ENCODE measurements around the gene OR4C6. TPM values are rescaled to one million over a fixed set of nuclear protein-coding genes. Genes with fewer than 3 reads are reported as not detected.

The OR4C6 gene
- total RNA-seq = not detected
- long read RNA-seq = 0 reads

GRCh38 chr11:55661901-55662300 is at the start of gene OR4C6:
Gene OR4C6, plus strand, starts transcription at chr11:55662201. Its CDS starts 2,966 bp downstream, at chr11:55665167.
- H3K27ac ChIP-seq = no peak within 1 kb of the TSS
- no peak for ATAC-seq
- no peak for DNase-seq
- H3K4me1 ChIP-seq = no peaks in the 10 kb centered on the region
- no peaks in the 10 kb centered on the region for H3K27me3 ChIP-seq (ENCODE audit: low read depth)
- H3K36me3 ChIP-seq = no peaks in the 10 kb centered on the region
- intact Hi-C loops (cut with DNase I) = no loop called here
- no peak within 1 kb of the TSS for H3K4me3 ChIP-seq
- H3K9me3 ChIP-seq = no peaks in the 10 kb centered on the region
- TF ChIP-seq, protein P1, sequence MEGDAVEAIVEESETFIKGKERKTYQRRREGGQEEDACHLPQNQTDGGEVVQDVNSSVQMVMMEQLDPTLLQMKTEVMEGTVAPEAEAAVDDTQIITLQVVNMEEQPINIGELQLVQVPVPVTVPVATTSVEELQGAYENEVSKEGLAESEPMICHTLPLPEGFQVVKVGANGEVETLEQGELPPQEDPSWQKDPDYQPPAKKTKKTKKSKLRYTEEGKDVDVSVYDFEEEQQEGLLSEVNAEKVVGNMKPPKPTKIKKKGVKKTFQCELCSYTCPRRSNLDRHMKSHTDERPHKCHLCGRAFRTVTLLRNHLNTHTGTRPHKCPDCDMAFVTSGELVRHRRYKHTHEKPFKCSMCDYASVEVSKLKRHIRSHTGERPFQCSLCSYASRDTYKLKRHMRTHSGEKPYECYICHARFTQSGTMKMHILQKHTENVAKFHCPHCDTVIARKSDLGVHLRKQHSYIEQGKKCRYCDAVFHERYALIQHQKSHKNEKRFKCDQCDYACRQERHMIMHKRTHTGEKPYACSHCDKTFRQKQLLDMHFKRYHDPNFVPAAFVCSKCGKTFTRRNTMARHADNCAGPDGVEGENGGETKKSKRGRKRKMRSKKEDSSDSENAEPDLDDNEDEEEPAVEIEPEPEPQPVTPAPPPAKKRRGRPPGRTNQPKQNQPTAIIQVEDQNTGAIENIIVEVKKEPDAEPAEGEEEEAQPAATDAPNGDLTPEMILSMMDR (IDR thresholded peaks at IDR 0.05) = no peak

- ATAC-seq (no peak), DNase-seq (no peak)
- intact Hi-C loops (cut with DNase I) = no loop called here
- no peak overlapping the region for H3K4me3 ChIP-seq
- H3K9me3 ChIP-seq = peaks cover 15% of the 10 kb centered on the region
- no peaks in the 10 kb centered on the region for H3K4me1 ChIP-seq
- H3K27ac ChIP-seq = no peak overlapping the region
- H3K27me3 ChIP-seq (ENCODE audit: low read depth) = no peaks in the 10 kb centered on the region
- no peaks in the 10 kb centered on the region for H3K36me3 ChIP-seq
- TF ChIP-seq, protein P1 (IDR thresholded peaks at IDR 0.05) = no peak
Observed at GRCh38 chr11:55624531-55624930, 37.5 kb upstream of the OR4C6 start.

GRCh38 chr11:55634813-55635212 is 27.2 kb upstream of the OR4C6 start, which contains the start of gene OR4P4:
Gene OR4P4, plus strand, starts transcription at chr11:55635113.
- Histone ChIP-seq H3K9me3 (no peaks in the 10 kb centered on the region), H3K27ac (no peak within 1 kb of the TSS), H3K4me1 (no peaks in the 10 kb centered on the region), H3K4me3 (no peak within 1 kb of the TSS), H3K36me3 (no peaks in the 10 kb centered on the region), H3K27me3 (ENCODE audit: low read depth) (no peaks in the 10 kb centered on the region)
- TF ChIP-seq, protein P1 (IDR thresholded peaks at IDR 0.05) = no peak
- ATAC-seq (no peak), DNase-seq (no peak)
- intact Hi-C loops (cut with DNase I) = no loop called here

DNA sequence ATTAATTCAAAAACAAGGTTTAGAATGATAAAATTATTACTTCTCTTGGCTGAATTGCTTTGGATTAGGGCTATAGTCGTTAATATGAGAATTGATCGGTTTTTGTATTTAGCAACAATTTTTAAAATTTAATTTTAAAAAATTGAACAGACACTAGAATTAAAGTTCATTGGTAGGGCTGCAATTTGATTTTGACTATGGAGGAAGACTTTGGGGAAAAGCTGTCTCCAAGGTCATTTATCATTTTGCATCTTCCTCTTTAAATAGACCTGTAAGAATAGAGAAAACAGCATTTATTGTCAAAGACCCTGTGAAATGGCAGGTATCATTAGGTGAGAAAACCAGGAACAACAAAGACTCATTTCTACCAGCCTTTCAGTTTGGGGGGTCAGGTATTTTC is 14.0 kb upstream of the OR4C6 start, which contains the start of gene OR4S2:
Gene OR4S2 (plus strand): TSS at position 301 of the 400 bp plus-strand sequence. CDS start 2,577 bp downstream, outside the sequence.
- TF ChIP-seq, protein P1 (IDR thresholded peaks at IDR 0.05) = no peak
- Histone ChIP-seq H3K4me1 (no peaks in the 10 kb centered on the region), H3K27ac (no peak within 1 kb of the TSS), H3K9me3 (no peaks in the 10 kb centered on the region), H3K27me3 (ENCODE audit: low read depth) (no peaks in the 10 kb centered on the region), H3K4me3 (no peak within 1 kb of the TSS), H3K36me3 (no peaks in the 10 kb centered on the region)
- intact Hi-C loops (cut with DNase I) = no loop called here
- DNase-seq (no peak), ATAC-seq (no peak)

DNA sequence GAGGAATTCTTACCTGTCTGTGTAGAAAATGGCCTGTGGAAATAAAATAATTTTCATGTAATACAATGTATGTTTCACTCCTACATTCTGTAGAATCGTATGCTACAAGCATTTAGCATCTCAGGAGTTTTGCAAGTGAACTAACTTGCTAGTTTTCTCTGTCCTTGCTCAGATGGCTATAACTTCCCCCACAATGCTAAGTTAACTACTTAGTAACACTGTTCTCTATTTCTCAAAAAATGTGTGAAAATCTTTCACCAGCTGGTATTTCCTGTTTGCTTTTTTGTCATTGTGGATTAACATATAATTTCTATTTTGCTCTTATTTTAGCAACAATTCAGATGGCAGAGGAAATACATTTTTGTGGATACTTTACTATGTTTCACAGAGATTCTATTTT is 9.4 kb upstream of the OR4C6 start:
- intact Hi-C loops (cut with DNase I) = no loop called here
- Histone ChIP-seq H3K27ac (no peak overlapping the region), H3K27me3 (ENCODE audit: low read depth) (no peaks in the 10 kb centered on the region), H3K9me3 (no peaks in the 10 kb centered on the region), H3K4me1 (no peaks in the 10 kb centered on the region), H3K36me3 (no peaks in the 10 kb centered on the region), H3K4me3 (no peak overlapping the region)
- TF ChIP-seq, protein P1 (IDR thresholded peaks at IDR 0.05) = no peak
- ATAC-seq (no peak), DNase-seq (no peak)

All from lower lobe of right lung (tissue), 2 donors.